HL-60 (cell line): ENCODE results near the gene EFHC1.

Experiments used
- DNase-seq, 2 experiments: peaks; one replicate each; pipeline ENCODE4 v3.0.0-alpha.2; 2010 to 2020; ENCODE audit warnings: low read depth in 1 of 2, low spot score in 1 of 2
- H3K27ac ChIP-seq: fragments of 250-450 bp; sonication (Bioruptor Pico); replicated peaks from 2 replicates; pipeline ENCODE4 v1.5.1; 2020; ENCODE audit warnings: mild to moderate bottlenecking, moderate library complexity
- H3K27me3 ChIP-seq: fragments of 250-450 bp; sonication (Bioruptor Pico); 2 replicates; pipeline ENCODE4 v1.5.1; 2021; ENCODE audit warnings: mild to moderate bottlenecking, moderate library complexity; ENCODE audit not compliant: insufficient read depth, poor library complexity, severe bottlenecking
- H3K4me3 ChIP-seq: replicated peaks from 2 replicates; pipeline ENCODE4 v1.5.1; 2011; ENCODE audit warnings: mild to moderate bottlenecking, control low read depth, low read length; ENCODE audit not compliant: insufficient read depth
- CTCF ChIP-seq: IDR thresholded peaks from one replicate; pipeline ENCODE4 v1.5.1; 2011; ENCODE audit warnings: low read length, control low read depth, inconsistent platforms; ENCODE audit not compliant: insufficient read depth
- GABPA ChIP-seq: IDR thresholded peaks from 2 replicates; pipeline ENCODE4 v1.6.1; 2012; ENCODE audit warnings: low read depth
- POLR2AphosphoS5 ChIP-seq: IDR thresholded peaks from 2 replicates; pipeline ENCODE4 v1.6.1; 2012; ENCODE audit warnings: low read depth
- REST ChIP-seq: IDR thresholded peaks from 2 replicates; pipeline ENCODE4 v1.6.1; 2012; ENCODE audit warnings: low read depth; ENCODE audit not compliant: insufficient replicate concordance
- SPI1 ChIP-seq: IDR thresholded peaks from 2 replicates; pipeline ENCODE4 v1.6.1; 2012; ENCODE audit warnings: low read depth, mild to moderate bottlenecking, borderline replicate concordance

Gene EFHC1

DNA sequence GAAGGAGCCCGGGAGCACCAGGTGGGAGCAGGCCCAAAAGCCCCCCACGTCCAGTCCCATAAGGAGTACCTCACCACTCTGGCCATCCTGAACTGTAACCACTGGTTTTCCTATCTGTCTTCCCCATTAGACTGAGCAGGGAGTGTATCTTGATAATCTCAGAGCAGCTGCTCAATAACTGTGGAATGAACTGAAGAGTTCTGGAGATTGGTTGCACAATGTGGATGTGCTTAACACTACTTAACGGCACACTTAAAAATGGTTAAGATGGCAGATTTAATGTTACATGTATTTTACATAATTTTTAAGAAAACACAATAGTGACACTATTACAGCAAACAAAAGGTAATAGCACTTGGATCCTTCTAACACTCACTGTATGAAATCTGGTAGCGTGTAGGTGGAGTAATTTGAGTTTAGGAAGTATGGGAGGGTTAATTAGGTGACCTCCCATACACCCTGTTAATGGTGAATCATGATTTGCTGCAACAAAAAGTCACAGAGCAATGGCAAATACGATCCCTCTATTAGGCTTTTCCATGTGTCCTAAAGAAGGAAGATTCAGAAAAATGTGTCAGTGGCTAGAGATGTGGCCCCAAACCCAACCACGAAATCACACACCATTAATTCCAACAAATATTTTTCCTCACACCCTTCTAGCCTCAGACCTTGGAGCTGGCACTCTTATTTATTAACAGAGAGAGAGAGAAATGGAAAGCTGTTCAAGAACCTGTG, 138.3 kb downstream of the EFHC1 start:
- H3K4me3 ChIP-seq: no peak overlapping the region

DNA sequence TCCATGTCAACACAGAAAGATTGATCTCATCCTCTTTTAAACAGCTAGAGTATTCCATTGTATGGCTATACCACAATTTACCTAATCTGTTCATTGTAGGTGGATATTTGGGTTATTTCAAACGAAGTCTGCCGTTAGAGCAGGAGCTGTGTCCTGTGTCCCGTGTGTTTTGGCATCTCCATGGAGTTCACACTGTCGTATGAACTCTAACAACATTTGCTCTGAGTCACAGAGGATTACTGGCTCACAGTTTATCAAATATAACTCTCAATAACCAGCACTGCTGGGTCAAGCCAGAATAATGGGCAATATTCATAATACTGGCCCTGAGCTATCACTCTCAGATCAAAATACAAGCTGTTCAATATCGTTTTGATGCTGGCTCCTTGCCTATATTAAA, 140.3 kb downstream of the EFHC1 start:
- H3K27ac ChIP-seq: no peak overlapping the region
- H3K27me3 ChIP-seq: no peaks in the 10 kb centered on the region
- TF ChIP-seq CTCF (no peak), GABPA (no peak), REST (no peak), POLR2AphosphoS5 (no peak), SPI1 (no peak)
- H3K4me3 ChIP-seq: no peak overlapping the region
- DNase-seq: no peak

More for the DNA sequence above, 138.3 kb downstream of the EFHC1 start:
- Histone ChIP-seq H3K27me3 (no peaks in the 10 kb centered on the region), H3K27ac (no peak overlapping the region)
- no peak for DNase-seq
- TF ChIP-seq POLR2AphosphoS5: no peak
- TF ChIP-seq SPI1: no peak
- TF ChIP-seq GABPA: no peak
- TF ChIP-seq REST: no peak
- TF ChIP-seq CTCF: no peak

- DNase-seq: no peak
- no peak overlapping the region for H3K4me3 ChIP-seq
- TF ChIP-seq CTCF (no peak), POLR2AphosphoS5 (no peak), GABPA (no peak)
- no peaks in the 10 kb centered on the region for H3K27me3 ChIP-seq
- no peak overlapping the region for H3K27ac ChIP-seq
Measured at GRCh38 chr6:52562911-52563310, 142.8 kb downstream of the EFHC1 start.

- no peak for TF ChIP-seq REST
- no peak for TF ChIP-seq GABPA
- TF ChIP-seq SPI1: no peak
- no peak for TF ChIP-seq POLR2AphosphoS5
- TF ChIP-seq CTCF: no peak
- no peak for DNase-seq
- Histone ChIP-seq H3K27ac (no peak overlapping the region), H3K27me3 (no peaks in the 10 kb centered on the region), H3K4me3 (no peak overlapping the region)
Measured at GRCh38 chr6:52564856-52565255, 144.7 kb downstream of the EFHC1 start.
